Hindlimb muscle (tissue), 1 donor: ENCODE results near the gene IGF1R. TPM values are rescaled to one million over a fixed set of nuclear protein-coding genes. Genes with fewer than 3 reads are reported as not detected.

ENCODE experiments used
- DNase-seq: peaks from one replicate; pipeline ENCODE4 v3.0.0-alpha.2; 2013
- polyA plus RNA-seq: library from polyadenylated mRNA; unstranded; fragments of 120-200 nt; gene quantifications from one replicate; pipeline ENCODE4 v1.2.1, GENCODE V29; 2013; ENCODE audit not compliant: insufficient read length

Gene IGF1R
- polyA plus RNA-seq, 1 donor = 18.3 TPM

DNA sequence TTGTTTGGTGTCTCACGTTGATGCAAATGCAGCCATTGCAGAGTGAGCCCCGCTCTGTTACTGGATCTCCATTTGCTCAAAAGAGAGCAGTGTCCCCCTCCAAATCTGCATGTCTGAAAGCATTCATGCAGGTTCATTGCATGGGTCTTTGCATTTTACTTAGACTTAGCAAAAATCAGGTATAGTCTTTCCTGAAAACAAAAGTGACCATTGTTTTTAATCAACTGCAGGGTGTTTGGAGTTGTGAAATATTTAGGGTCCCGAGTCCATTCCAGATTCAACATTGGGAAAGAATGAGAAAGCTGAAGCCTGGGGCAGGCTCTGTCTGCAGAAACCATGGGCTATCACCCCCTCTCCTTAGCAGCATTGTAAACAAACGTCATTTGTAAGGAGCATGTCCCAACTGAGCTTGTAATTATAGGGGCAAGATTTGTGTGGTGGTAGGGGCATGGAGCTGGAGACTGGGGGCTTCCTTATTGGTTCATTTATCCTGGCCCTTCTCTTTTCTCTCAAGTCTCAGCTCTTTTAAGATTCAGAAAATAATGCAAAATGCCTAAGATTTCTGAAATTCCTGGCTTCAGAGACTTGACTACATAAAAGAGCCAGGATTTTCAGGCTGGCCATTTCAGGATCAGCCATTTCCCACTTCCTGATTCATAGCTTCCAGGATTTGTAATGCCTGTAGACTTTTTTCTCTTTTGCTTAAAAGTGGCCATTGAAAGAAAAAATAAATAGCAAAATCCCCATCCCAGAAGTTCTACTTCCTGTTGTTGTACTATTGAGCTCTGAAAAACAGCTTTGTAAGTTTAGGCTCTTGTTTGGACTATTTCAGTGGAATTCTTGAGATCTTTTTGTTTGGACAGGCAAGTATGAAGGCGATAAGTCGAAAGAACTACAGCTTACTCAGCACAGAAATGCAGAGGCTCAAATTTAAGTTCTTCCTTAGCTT, 23.0 kb downstream of the IGF1R start:
- DNase-seq = no peak

DNA sequence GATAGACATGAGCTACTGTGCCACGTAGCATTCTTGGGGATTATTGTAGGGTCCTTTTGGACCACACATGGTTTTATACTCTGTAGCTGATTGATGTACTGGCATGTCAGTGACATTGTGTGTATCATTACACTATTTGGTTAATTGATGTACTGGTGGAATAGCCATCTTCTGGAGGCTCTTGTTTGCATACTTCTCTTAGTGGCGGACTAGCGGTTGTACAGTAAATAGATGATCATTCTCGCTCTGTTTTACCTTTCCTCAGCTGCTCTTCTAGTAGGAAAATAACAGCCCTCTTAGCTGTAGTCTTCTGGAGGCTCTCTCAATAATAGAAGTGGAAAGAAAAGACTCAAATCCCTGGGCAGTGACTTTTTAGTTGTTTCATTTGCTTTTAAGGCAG, 24.8 kb downstream of the IGF1R start:
- DNase-seq = no peak

DNA sequence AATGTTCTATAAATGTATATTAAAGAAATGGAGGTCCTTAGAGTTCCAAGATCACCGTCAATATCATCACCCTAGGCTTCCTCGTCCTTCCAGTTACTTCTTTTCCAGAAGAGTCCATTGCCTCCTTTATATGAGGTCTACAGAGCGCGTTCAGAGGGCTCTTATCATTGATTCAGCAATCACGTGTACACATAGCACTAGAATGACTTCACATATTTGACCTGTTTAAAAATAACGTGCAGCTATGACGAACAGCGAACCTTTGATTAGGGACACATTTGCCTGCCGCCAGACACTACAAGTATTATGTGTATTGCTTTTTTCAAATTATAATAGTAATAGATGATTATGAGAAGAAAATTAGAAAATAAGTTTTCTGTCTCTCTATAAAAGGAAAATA, 26.0 kb downstream of the IGF1R start:
- no peak for DNase-seq

DNA sequence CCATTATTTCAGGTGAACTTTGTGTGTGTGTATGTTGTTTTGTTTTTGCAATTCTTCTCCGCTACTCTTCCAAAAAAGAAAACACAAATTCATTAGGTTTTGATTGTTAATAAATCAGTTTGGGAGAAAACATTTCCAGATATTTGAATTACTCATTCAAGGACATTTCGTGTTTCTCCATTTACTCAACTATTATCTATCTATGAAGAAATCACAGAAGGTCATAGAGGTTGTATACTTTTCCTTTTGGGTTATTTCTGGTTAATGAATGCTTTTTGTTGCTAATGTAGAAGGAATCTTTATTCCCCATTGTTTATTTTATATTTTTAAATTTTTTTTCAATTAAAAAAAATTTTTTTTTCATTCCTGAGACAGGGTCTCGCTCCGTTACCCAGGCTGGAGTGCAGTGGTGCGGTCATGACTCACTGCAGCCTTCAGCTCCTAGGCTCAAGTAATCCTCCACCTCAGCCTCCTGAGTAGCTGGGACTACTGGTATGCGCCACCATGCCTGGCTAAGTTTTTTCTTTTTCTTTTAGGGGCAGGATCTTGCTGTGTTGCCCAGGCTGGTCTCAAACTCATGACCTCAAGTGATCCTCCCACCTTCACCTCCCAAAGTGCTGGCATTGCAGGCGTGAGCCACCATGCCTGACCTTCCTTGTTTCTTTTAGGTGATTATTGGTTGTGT, 28.4 kb downstream of the IGF1R start:
- DNase-seq = no peak

DNA sequence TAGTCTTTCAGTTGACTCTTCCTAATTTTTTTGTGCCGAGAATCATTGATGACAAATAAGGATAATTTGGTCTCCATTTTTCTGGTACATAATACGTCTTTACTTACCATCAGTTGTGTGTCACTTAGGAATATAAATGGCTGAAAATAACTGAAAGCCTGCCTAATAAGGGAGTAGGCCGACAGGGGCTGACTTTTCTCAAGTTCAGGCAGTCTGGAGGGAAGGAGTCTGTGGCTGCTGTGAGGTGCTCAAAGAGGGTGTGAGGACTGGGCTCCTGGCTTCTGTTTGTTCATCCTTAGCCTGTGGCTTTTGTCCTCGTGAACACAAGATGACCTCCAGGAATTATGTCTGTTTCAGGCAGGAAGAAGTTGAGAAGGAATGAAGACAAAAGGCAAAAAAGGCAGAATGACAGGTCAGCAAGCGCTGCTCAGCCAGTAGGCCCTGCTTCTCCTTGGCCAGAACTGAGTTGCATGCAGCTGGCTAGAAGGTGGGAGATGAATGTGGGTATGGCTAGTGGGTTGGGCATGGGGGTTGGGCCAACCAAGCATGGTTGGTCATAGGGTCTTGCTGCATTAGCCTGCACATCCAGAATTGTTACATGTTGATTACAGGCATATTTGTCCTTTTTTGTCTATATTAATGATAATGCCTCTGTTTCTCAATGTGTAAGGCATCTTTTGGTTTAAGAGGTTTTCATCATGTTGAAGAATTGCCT, 29.2 kb downstream of the IGF1R start:
- DNase-seq = no peak

DNA sequence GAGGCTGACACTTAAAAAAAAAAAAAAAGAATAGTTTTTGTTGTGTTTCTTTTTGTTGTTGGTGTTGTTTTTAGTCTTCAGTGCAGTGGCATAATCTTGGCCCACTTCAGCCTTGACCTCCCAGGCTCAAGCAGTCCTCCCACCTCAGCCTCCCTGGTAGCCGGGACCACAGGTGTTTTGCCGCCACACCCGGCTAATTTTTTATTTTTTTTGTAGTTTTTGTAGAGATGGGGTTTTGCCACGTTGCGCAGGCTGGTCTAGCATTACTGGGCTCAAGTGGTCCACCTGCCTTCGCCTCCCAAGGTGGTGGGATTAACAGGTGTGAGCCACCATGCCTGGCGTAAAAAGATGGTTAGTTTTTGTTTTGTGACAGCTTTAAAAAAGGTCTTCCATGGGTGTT, 30.1 kb downstream of the IGF1R start:
- DNase-seq = no peak

DNA sequence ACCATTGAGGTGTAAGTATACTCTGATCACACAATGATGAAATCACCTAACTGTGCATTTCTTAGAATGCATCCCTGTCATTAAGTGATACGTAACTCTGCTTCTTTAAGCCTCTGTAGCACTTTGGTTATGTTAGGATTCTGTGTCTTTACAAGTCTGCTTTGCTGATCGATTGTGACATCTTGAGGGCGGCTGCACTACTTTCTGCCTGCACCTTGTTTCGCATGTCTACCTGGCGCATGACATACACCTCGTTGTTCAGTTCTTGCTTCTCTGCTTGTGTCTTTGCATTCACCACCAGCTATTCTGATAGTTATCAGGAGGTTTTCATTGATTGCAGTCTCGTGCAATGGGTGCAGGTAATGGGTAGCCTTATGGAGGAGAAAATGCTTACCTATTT, 32.7 kb downstream of the IGF1R start:
- no peak for DNase-seq

DNA sequence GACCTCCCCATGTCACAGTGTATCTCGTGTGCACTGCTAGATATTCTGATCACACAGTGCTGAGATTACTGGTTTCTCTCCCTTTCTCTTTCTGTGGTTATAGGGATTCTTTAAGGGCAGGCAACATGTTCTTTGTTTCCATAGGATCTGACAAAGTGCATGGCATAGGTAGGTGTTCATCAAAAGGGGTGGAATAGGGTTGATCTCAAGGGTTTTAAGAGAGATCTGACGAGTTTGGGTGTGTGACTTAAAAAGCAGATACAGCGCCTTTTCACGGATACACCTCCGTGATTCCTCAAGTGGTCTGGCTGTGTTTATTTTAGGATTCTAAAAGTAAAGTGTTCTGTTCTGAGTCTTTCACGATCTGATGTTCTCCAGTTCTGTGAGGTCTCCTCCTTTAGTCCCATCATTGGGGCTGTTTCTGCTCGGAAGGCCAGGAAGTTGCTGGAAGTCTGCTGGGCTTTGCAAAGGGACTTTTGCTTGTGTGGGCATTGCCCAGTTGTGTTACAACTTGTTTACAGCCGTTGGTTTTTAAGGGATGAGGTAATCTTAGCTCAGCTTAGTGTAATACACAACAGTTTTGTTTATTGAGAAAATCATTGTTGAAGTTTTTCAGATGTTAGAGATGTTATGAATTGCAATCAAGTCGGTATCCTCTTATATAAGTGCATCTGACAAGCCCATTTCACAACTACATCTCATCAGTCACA, 34.8 kb downstream of the IGF1R start:
- DNase-seq = no peak

DNA sequence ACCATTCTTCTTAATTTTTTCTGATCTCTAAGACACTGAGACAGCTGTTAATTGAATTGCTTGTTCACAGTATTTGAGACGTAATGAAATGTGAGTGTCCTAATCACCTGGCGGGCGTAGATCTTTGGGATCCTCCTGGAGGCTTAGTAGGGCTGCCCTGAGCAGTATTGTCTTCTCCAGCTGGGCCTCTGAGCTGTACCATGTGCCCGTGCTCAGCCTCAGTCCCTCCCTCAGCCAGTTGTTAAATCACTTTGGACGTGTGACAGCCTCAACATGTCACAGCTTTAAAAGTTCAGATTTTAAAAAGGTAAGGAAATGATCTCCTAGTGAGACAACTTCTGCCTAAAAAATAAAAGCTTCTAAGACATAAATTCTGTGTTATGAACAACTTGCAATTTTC, 35.5 kb downstream of the IGF1R start:
- peak; percentile 20 for DNase-seq

DNA sequence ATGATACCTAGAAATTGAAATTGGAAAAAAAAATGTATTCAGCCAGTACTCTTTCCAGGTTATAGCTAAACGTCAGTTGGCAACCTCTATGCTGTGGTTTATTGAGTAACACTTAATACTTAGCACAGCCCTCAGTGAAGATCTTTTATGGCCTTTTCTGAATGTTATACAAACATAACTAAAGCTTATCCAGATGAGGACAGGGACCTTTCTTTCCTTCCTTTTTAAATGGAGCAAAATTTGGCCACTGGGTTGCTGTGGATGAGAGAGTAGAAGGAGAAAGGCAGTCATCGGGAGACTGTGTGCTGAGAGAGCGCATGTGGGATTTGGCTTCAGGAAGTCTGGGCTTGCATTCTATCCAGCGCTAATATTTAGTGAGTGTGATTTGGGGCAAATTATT, 36.1 kb downstream of the IGF1R start:
- peak; percentile 57 for DNase-seq

DNA sequence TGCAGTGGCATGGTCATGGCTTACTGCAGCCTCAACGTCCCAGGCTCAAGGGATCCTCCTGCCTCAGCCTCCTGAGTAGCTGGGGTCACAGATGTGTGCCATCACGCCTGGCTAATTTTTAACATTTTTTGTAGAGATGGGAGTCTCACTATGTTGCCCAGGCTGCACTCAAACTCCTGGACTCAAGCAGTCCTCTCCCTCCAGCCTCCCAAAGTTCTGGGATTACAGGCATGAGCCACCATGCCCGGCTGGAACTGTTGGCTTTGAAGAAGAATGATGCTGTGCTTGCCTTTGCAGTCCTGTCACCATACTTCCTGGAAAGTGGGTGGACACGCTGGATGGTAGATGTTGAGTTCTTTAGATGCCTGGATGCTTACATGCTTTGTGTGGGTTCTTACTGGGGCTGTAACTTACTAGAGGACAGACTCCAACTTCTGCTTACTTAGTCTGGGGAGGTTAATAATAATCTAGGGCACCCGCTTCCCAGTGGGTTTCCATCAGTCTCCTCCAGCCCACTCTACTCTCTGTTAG, 36.7 kb downstream of the IGF1R start:
- DNase-seq = no peak

DNA sequence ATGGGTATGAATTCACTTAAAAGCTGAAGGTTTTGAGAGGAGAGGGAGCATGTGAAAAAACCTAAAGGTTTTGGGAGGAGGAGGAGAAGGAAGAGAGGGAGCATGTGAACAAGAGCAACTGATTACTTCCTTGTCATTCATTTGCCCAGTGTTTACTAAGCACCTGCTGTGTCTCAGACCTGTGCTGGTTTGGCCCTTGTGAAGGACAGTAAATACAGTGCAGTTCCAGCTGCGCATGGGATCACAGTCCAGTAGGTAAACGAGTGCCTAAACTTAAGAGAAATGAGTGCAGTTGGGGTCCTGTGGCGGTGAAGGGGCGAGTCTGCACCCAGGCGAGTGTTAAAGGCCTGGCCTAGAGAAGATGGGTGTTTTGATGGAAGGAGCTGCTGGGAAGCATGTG, 38.6 kb downstream of the IGF1R start:
- DNase-seq = no peak

DNA sequence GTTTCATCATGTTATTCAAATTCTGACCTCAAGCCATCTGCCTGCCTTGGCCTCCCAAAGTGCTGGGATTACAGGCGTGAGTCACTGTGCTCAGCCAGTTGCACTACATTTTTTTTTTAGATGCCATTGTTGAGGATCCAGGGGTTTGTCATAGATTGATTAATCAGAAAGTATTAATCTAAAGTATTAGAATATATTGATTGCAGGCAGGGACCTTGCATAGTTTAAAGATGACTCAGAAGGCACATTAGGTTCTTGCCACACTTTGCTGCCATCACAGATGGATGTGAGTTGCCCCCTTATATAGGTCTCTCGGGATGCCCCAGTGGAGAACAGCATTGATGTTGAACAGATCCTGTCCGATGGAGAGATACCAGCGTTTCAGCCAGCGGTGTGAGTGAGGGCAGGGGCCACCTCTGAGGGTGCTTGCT, 41.1 kb downstream of the IGF1R start:
- no peak for DNase-seq

DNA sequence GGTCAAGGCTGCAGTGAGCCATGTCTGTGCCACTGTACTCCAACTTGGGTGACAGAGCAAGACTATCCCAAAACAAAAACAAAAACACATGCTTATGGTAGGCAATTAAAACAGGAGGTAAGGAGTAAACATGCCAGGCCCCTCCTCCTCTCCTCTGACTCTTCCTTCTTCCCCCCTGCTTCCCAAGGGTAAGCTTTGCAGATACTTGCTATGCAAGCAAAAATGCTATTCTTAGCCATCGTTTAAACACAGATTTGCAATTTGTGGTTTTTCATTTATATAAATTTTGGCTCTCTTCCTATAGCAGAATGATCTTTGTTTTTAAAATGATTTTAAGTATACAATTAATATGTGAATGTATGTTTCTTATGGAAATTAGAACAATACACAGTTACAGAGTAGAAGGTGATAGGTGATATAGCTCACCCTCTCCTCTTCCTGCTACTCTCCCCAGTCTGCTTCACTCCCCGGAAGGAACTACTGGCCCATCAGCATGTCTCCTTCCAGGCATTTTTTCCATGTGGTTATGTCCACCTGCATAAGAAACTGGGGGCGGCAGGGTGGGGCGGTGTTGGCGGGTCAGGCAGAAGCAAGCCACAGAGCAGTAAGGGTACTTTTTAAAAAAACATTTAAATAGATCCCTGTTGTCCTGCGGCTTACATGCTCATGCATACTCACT, 42.1 kb downstream of the IGF1R start:
- DNase-seq = no peak

DNA sequence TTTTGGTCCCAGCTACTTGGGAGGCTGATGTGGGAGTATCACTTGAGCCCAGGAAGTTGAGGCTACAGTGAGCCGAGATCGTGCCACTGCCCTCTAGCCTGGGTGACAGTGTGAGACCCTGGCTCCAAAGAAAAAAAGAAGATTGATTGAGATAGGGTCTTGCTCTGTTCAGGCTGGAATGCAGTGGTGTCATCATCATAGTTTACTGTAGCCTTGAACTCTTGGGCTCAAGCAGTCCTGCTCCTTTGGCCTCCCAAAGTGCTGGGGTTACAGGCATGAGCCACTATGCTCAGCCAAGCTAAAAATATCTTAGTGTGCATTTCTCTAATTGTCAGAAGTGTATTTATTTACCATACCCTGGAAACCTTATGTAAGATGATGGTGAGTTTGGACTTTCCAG, 43.9 kb downstream of the IGF1R start:
- DNase-seq = no peak

DNA sequence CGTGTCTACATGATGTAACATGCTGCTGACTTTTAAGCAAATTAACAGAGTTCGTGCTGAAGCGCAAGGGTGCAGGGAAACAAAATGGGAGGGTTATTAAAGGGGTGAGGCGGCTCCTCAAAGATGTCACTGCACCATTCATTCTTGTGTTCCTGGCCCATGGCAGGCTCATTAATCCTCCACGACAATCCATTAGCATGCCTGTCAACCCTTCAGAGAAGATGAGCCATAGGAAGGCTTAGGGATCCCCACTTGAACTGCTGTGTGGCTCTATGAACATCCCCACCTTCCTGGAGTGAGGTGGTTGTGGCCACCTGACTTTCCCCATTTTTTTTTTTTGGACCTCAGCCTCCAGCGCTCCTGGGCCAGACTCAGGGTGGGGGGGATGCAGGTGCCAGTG, 45.8 kb downstream of the IGF1R start:
- DNase-seq = no peak

DNA sequence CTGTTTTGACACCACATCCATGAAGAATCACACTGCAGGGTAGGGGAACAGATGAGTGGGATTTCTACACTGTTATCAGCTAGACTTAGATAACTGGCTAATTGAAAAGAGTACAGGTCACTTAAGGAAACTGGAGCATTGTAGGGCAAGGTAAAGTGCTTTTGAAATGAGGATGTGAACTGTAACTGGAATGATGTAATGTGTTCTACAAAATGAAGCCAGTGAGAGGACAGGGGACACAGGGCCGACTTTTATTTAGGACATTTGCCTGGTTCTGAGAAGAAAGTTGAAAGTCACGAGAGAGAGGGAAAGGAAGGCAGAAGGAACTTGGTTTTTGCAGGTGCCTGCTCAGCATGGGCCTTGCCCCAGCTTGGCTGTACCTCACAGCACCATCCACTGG, 50.5 kb downstream of the IGF1R start:
- no peak for DNase-seq

DNA sequence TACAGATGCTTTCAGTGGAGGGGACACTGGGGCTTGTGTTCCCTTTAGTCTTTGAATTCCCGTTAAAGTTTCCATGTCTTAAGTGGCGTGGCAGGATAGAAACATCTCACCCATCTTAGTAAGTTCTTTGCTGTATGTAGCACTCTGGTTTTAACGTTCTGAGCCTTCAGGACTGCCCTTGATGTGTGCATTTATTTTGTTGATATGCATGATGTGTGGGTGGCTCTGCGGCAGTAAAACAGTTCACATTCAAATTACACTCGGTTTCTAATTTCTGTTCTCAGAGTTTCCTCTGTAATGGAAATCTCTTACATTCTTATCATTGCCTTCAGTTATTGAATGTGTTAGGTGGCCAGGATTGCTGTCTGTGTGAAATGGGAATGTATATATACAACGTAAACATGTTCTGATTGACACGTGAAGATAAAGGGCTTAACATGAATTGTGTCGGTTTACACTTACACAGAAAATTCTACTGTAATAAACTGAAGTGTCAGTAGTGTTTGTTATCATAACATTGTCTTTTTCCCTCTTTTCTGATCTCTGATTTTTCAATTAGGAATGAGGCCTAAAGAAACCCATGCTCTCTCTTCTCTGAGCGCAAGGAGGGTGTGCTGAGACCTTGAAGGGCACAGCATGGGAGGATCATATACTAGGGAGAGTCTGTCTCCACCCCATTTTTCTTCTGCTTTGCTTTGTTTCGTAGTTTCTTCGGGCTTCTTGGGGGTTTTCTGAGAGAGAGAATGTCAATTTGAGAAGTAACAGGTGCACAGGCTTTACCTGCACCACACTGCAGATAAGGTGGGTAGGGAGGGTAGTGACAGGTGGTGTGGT, 51.5 kb downstream of the IGF1R start:
- DNase-seq = no peak

DNA sequence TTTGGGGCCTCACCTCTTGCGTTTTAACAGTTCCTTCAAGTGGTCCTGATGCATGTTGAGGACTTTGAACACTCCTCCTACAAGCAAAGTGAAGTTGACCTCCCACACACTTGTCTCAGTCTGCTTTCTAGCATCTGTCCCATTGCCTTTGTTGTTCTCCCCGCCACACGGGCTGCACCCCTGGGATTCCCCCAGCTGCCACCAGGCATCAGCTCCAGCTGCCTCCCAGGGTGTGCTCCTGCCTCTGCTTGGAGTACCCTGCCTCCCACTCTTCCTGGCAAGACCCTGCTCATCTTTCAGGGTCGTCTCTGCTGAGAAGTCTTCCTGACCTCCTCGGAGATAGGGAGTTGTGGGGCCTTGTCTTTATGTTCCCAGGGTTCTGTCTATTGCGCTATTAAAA, 52.2 kb downstream of the IGF1R start:
- no peak for DNase-seq

DNA sequence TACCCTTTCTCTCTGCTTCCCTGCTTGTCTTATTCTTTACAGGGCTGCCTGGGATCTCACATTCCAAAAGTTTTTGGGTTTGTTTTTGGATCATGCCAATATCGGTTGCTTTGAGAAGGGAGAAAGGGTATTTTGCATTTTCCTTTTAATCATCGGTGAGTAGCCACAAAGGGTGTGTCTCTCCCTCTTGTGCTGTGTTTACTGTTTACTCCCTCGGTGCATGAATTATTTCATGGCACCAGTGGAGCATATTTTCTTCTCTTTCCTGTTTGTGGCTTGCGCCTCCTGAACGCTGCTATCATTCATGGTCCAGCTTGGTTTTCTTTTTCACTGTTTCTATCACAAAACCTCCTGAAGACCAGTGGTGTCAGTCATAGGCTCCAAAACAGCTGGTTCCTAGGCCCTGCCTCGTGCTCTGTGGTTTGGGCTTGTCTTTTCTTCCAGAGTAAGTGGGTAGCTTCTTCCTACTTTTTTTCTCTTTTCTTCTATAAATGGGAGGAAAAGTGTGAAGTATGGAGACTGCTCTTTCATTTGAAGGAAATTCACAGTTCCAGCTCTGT, 54.9 kb downstream of the IGF1R start:
- no peak for DNase-seq

DNA sequence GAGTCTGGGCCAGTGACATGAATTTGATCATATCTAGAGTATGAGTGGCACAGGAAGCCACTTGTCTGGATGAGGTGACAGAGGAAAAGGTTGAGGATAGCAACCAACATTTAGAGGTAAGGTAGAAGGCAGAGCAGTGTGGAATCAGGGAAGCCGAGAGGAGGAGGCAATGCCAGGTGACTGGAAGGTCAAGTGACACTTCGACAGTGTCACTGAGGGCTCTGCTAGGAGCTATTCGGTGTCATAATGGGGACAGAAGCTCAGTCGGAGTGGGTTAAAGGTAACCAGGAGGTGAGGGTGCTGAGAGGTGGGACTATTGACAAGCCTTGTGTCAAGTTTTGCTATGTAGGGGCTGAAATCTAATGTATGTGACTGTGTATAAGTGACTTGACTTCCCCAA, 56.7 kb downstream of the IGF1R start:
- DNase-seq = no peak
